ENCODE results near the gene BAIAP2L2.

DNA sequence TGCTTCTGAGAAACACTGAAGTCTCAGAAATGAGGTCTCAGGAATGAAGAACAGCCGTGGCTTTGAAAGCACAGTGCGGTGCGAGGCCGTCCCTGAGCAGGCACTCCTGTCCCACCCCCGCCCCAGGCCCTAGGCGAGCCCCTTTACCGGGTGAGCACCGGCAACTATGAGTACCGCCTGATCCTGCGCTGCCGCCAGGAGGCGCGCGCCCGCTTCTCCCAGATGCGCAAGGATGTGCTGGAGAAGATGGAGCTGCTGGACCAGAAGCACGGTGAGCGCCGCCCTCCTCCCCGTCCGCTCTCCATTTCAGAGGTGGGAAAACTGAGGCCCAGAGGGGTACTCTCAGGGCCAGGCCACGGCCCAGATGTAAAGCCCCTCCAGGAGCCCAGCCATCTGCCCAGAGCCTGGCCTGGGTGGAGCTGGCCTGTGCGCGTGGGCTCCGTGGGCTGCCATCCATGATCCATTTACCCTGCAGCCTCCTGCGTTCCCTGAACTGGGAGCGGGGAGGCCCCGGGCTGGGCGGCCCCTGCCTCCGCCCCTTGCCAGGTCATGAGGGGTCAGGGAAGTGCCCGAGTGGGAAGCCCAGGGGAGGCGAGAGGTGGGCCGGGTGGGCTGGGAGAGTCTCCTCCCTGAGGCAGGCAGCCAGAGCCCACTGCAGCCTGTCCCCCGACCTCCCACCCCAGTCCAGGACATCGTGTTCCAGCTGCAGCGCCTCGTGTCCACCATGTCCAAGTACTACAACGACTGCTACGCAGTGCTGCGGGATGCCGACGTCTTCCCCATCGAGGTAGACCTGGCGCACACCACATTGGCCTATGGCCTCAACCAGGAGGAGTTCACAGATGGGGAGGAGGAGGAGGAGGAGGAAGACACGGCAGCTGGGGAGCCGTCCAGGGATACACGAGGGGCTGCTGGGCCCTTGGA, 36.0 kb downstream of the BAIAP2L2 start:
- TF ChIP-seq POLR2AphosphoS5 (IDR thresholded peaks at IDR 0.05) (no peak), CTCF (IDR thresholded peaks at IDR 0.05) (peak in 2 of 4 experiments; percentile 9 to 47)
